ENCODE measurements around the gene HEBP1. TPM values are rescaled to one million over a fixed set of nuclear protein-coding genes. Genes with fewer than 3 reads are reported as not detected.
A peak's percentile ranks its signal among the peaks of the same experiment; 100 is the strongest.

The HEBP1 gene
- total and polyA plus RNA-seq, 5 donors from 2014 or later: 12.1 to 26.3 (median 21.8) TPM

DNA sequence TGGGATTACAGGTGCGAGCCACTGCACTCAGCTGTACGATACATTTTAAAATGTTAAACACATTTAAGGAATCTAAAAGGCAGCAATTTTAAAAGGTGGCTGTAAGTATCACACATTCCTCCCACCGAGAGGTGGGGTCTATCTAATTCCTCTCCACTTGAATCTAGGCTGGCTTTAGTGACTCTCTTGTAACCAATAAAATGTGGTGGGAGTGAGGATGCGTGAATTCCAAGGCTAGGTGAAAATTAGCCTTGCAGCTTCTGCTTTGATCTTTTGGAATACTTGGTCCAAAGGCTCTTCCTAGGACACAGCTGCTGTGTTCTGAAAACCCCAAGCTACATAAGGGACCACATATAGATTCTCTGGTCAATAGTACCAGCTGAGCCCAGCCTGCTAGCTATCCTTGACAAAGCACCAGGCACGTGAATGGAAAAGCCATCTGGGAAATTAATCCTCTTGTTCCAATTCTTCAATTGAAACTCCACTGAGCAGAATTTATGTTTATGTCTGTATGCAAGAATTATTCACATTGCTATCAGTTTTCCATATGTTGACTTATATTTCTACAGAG is 39.3 kb downstream of the HEBP1 start:
- Histone ChIP-seq H3K4me1 (ENCODE audit: control insufficient read depth, insufficient read depth, low read length, poor library complexity, severe bottlenecking) (no peaks in the 10 kb centered on the region), H3K9me3 (ENCODE audit: control insufficient read depth in 2 of 2, low read length in 2 of 2) (no peaks in the 10 kb centered on the region), H3K36me3 (ENCODE audit: control insufficient read depth, insufficient read depth, low read length) (no peaks in the 10 kb centered on the region), H3K27ac (ENCODE audit: insufficient read depth, low read length, poor library complexity, severe bottlenecking) (no peak overlapping the region), H3K27me3 (ENCODE audit: control insufficient read depth, insufficient read depth, low read length) (no peaks in the 10 kb centered on the region), H3K4me3 (ENCODE audit: low read depth, low read length) (no peak overlapping the region)
- DNase-seq (no peak), ATAC-seq (ENCODE audit: low read depth in 2 of 2) (no peak)
- H3K4me1 Mint-ChIP-seq: no peaks in the 10 kb centered on the region
- no peak overlapping the region for H3K4me3 Mint-ChIP-seq
- H3K36me3 Mint-ChIP-seq: no peaks in the 10 kb centered on the region
- no peak overlapping the region for H3K27ac Mint-ChIP-seq
- H3K9me3 Mint-ChIP-seq: no peaks in the 10 kb centered on the region
- peaks cover 28% of the 10 kb centered on the region for H3K27me3 Mint-ChIP-seq

DNA sequence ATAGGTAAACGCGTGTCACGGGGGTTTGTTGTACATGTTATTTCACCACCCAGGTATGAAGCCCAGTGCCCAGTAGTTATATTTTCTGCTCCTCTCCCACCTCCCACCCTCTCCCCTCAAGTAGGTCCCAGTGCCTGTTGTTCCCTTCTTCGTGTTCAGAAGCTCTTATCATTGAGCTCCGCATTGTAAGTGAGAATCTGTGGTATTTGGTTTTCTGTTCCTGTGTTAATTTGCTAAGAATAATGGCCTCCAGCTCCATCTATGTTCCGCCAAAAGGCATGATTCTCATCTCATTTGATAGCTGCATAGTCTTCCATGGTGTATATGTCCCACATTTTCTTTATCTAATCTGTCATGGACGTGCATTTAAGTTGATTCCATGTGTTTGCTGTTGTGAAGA is 41.2 kb downstream of the HEBP1 start:
- H3K9me3 ChIP-seq (ENCODE audit: control insufficient read depth in 2 of 2, low read length in 2 of 2): no peaks in the 10 kb centered on the region
- Mint-ChIP-seq H3K9me3 (no peaks in the 10 kb centered on the region), H3K27ac (peak overlapping the region in 1 of 3 donors; percentile 23), H3K4me1 (no peaks in the 10 kb centered on the region), H3K27me3 (peaks cover 28% of the 10 kb centered on the region), H3K4me3 (no peak overlapping the region), H3K36me3 (no peaks in the 10 kb centered on the region)
- no peaks in the 10 kb centered on the region for H3K36me3 ChIP-seq (ENCODE audit: control insufficient read depth, insufficient read depth, low read length)
- no peak overlapping the region for H3K27ac ChIP-seq (ENCODE audit: insufficient read depth, low read length, poor library complexity, severe bottlenecking)
- no peaks in the 10 kb centered on the region for H3K27me3 ChIP-seq (ENCODE audit: control insufficient read depth, insufficient read depth, low read length)
- ATAC-seq (ENCODE audit: low read depth in 2 of 2): no peak
- no peak for DNase-seq
- no peaks in the 10 kb centered on the region for H3K4me1 ChIP-seq (ENCODE audit: control insufficient read depth, insufficient read depth, low read length, poor library complexity, severe bottlenecking)
- no peak overlapping the region for H3K4me3 ChIP-seq (ENCODE audit: low read depth, low read length)

DNA sequence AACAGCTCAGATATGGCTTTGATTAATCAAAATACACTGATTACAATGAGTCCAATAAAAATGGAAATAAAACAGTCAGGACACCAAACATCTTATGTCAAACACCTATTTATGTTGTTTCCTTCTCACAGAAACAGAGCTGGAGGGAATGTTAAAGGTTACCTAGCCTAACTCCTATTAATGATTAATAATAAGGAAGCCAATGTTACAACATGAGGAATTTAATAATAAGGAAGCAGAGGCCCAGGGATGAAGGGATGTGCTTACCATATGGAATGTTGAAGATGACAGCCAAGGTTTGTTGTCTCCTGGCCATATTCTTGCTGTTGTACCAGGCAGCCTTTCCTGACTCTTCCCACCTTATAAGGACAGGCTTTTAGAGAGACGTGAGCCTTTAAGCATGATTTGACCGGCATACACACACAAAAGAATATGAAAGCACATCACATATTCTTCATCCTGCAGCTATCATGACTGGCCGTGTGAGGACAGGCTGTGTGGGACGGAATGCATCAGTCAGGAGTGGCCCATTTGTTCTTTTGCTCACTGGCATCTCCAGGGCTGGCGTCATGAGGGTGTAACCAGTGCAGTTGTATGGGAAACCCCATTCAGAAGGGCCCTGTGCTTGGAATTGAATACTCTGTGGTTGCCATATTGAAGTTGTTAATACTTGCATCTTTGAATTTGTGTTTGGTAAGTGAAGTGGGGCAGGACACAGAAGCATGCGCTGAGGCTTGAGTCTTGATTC is 45.0 kb downstream of the HEBP1 start:
- no peaks in the 10 kb centered on the region for H3K9me3 Mint-ChIP-seq
- Histone ChIP-seq H3K9me3 (ENCODE audit: control insufficient read depth in 2 of 2, low read length in 2 of 2) (no peaks in the 10 kb centered on the region), H3K27ac (ENCODE audit: insufficient read depth, low read length, poor library complexity, severe bottlenecking) (no peak overlapping the region), H3K4me1 (ENCODE audit: control insufficient read depth, insufficient read depth, low read length, poor library complexity, severe bottlenecking) (no peaks in the 10 kb centered on the region), H3K27me3 (ENCODE audit: control insufficient read depth, insufficient read depth, low read length) (no peaks in the 10 kb centered on the region), H3K36me3 (ENCODE audit: control insufficient read depth, insufficient read depth, low read length) (no peaks in the 10 kb centered on the region), H3K4me3 (ENCODE audit: low read depth, low read length) (no peak overlapping the region)
- DNase-seq (no peak), ATAC-seq (ENCODE audit: low read depth in 2 of 2) (no peak)
- no peak overlapping the region for H3K27ac Mint-ChIP-seq
- H3K27me3 Mint-ChIP-seq: peaks cover 29% of the 10 kb centered on the region
- no peak overlapping the region for H3K4me3 Mint-ChIP-seq
- no peaks in the 10 kb centered on the region for H3K4me1 Mint-ChIP-seq
- no peaks in the 10 kb centered on the region for H3K36me3 Mint-ChIP-seq

DNA sequence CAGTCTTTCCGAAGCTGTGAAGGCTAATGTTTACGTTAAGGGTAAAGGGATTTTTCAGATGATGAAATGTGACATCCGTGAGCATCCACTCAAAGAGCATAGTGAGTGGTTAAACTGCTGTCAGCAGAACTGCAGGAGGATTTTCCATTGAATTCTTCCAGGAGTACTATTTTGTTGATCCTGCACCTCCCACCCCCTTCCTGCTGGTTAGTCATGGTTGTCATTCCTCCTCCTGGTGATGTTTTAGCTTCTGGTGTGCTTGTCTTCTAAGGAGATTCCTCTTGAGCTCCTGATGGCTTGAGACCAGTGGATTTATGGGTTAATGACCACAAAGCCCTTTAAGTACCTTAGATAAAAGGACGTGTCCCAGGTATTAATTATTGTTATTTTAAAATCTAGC is 45.7 kb downstream of the HEBP1 start:
- no peak overlapping the region for H3K4me3 Mint-ChIP-seq

DNA sequence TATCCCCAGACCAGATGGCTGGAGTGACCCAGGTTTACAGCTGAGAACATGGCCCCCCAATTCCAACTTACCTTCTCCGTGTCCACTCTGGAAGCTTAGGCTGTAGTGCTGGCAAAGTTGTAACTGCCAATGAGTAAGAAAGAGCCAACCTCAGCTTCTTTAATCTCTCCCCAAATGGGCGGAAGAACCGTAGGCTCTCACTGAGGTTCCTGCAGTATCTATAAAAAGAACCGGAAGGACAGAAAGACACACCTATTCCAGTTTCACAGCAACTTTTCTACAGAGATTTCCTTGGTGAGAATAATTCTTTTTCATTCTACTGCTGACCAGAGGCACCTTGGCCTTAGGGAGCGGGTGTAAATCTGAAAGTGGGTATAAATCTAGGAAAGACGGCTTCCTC is 48.0 kb downstream of the HEBP1 start, which contains the start of gene GPRC5D:
GPRC5D (minus strand) TSS at position 135 of the 400 bp plus-strand sequence. CDS start 1,786 bp downstream, outside the sequence.
- H3K9me3 Mint-ChIP-seq: no peaks in the 10 kb centered on the region
- no peaks in the 10 kb centered on the region for H3K36me3 Mint-ChIP-seq
- no peak within 1 kb of the TSS for H3K4me3 ChIP-seq (ENCODE audit: low read depth, low read length)
- no peaks in the 10 kb centered on the region for H3K27me3 ChIP-seq (ENCODE audit: control insufficient read depth, insufficient read depth, low read length)
- no peak within 1 kb of the TSS for H3K27ac ChIP-seq (ENCODE audit: insufficient read depth, low read length, poor library complexity, severe bottlenecking)
- no peaks in the 10 kb centered on the region for H3K36me3 ChIP-seq (ENCODE audit: control insufficient read depth, insufficient read depth, low read length)
- no peak for ATAC-seq (ENCODE audit: low read depth in 2 of 2)
- H3K4me1 ChIP-seq (ENCODE audit: control insufficient read depth, insufficient read depth, low read length, poor library complexity, severe bottlenecking): no peaks in the 10 kb centered on the region
- DNase-seq: no peak
- H3K9me3 ChIP-seq (ENCODE audit: control insufficient read depth in 2 of 2, low read length in 2 of 2): no peaks in the 10 kb centered on the region
- no peaks in the 10 kb centered on the region for H3K4me1 Mint-ChIP-seq
- H3K27ac Mint-ChIP-seq: peak within 1 kb of the TSS in 1 of 3 donors; percentile 32
- H3K4me3 Mint-ChIP-seq: no peak within 1 kb of the TSS
- H3K27me3 Mint-ChIP-seq: peaks cover 18% of the 10 kb centered on the region

More for the DNA sequence above, 45.7 kb downstream of the HEBP1 start:
- no peaks in the 10 kb centered on the region for H3K36me3 ChIP-seq (ENCODE audit: control insufficient read depth, insufficient read depth, low read length)
- ATAC-seq (ENCODE audit: low read depth in 2 of 2): no peak
- Mint-ChIP-seq H3K9me3 (no peaks in the 10 kb centered on the region), H3K27ac (no peak overlapping the region), H3K4me1 (no peaks in the 10 kb centered on the region), H3K36me3 (no peaks in the 10 kb centered on the region), H3K27me3 (peaks cover 29% of the 10 kb centered on the region)
- no peaks in the 10 kb centered on the region for H3K27me3 ChIP-seq (ENCODE audit: control insufficient read depth, insufficient read depth, low read length)
- DNase-seq: no peak
- H3K4me1 ChIP-seq (ENCODE audit: control insufficient read depth, insufficient read depth, low read length, poor library complexity, severe bottlenecking): no peaks in the 10 kb centered on the region
- H3K27ac ChIP-seq (ENCODE audit: insufficient read depth, low read length, poor library complexity, severe bottlenecking): no peak overlapping the region
- no peaks in the 10 kb centered on the region for H3K9me3 ChIP-seq (ENCODE audit: control insufficient read depth in 2 of 2, low read length in 2 of 2)
- H3K4me3 ChIP-seq (ENCODE audit: low read depth, low read length): no peak overlapping the region

DNA sequence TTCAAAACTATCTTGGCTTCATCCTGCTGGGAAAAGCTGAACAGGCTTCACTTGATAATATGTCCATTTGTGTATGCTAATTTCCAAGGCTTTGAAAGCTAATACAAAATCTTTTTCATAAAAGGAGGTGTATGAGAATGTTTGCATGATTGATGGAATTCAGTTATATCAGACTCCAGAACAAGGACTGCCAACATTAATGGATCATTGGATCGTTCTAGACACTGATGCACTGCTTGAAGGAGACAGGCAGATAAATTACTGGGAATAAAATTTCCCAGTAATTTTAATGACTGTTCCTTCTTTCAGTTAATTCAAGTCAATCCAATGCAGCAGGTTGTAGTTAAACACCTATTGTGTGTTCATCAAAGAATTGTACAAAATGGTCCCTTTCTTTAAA is 48.6 kb downstream of the HEBP1 start:
- Histone ChIP-seq H3K27me3 (ENCODE audit: control insufficient read depth, insufficient read depth, low read length) (no peaks in the 10 kb centered on the region), H3K27ac (ENCODE audit: insufficient read depth, low read length, poor library complexity, severe bottlenecking) (no peak overlapping the region), H3K36me3 (ENCODE audit: control insufficient read depth, insufficient read depth, low read length) (no peaks in the 10 kb centered on the region), H3K4me1 (ENCODE audit: control insufficient read depth, insufficient read depth, low read length, poor library complexity, severe bottlenecking) (no peaks in the 10 kb centered on the region), H3K4me3 (ENCODE audit: low read depth, low read length) (no peak overlapping the region), H3K9me3 (ENCODE audit: control insufficient read depth in 2 of 2, low read length in 2 of 2) (no peaks in the 10 kb centered on the region)
- Mint-ChIP-seq H3K27me3 (peaks cover 16% of the 10 kb centered on the region), H3K27ac (no peak overlapping the region), H3K36me3 (no peaks in the 10 kb centered on the region), H3K4me1 (no peaks in the 10 kb centered on the region), H3K9me3 (no peaks in the 10 kb centered on the region), H3K4me3 (no peak overlapping the region)
- ATAC-seq (ENCODE audit: low read depth in 2 of 2) (no peak), DNase-seq (no peak)

GRCh38 chr12:12947902-12948301 is 52.2 kb downstream of the HEBP1 start:
- Histone ChIP-seq H3K27me3 (ENCODE audit: control insufficient read depth, insufficient read depth, low read length) (no peaks in the 10 kb centered on the region), H3K27ac (ENCODE audit: insufficient read depth, low read length, poor library complexity, severe bottlenecking) (no peak overlapping the region), H3K36me3 (ENCODE audit: control insufficient read depth, insufficient read depth, low read length) (no peaks in the 10 kb centered on the region), H3K9me3 (ENCODE audit: control insufficient read depth in 2 of 2, low read length in 2 of 2) (no peaks in the 10 kb centered on the region), H3K4me1 (ENCODE audit: control insufficient read depth, insufficient read depth, low read length, poor library complexity, severe bottlenecking) (no peaks in the 10 kb centered on the region), H3K4me3 (ENCODE audit: low read depth, low read length) (no peak overlapping the region)
- no peaks in the 10 kb centered on the region for H3K9me3 Mint-ChIP-seq
- H3K4me1 Mint-ChIP-seq: no peaks in the 10 kb centered on the region
- H3K27ac Mint-ChIP-seq: no peak overlapping the region
- H3K27me3 Mint-ChIP-seq: peaks cover 11% of the 10 kb centered on the region
- no peaks in the 10 kb centered on the region for H3K36me3 Mint-ChIP-seq
- H3K4me3 Mint-ChIP-seq: no peak overlapping the region
- DNase-seq (no peak), ATAC-seq (ENCODE audit: low read depth in 2 of 2) (no peak)
